HG03354 (cell line): ENCODE results near the gene SPATS2L.

Experiments used
- ATAC-seq: cut with Tn5 transposase; IDR thresholded peaks from one replicate; pipeline ENCODE4 v1.9.1; 2021; ENCODE audit warnings: mild to moderate bottlenecking; ENCODE audit not compliant: unreplicated experiment, poor library complexity, severe bottlenecking

The SPATS2L gene

DNA sequence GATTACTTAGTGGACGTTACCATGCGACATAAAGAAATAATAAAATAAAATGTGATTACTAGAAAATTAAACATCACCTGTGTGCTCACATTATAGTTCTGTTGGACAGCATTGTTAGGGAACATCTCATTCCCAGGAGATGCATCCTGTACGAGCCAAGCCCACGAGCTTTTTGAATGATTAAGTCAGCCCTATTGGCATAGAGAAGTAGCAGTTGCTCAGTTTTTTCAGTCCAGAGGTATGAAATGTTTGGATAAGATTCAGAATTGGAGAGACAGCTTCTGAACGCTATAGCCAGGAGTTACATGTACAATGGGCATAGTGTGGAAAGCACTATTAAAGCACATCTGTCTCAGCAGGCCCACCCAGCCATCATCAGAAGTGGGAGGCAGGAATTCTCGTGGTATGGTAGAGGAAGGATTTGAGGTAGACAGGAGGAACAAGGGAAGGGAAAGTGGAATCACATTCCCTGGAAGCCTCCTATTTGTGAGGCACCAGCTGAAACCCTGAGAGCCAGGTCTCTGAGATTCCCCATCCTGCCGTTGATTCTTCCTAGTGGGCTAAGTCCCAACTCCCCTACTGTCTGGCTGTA is 8.6 kb downstream of the SPATS2L start:
- ATAC-seq, result no peak

DNA sequence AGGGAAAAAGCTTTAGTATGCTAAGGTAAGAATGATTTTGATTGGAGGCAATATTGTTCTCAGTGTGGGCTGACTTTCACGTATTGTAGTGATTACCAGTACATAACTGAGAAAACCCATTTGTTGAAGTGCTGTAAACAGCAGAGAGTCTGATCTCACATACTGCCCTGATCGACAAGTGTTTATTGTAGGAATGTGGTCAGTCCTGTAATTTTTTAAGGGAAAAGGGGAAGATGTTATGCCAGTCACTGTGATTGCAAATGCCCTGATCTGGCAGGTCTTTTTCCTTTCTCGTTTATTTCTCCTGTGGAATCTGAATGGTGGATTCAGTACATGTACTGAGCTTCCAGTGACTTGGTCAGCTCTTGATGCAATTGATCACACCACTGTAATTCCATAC is 11.5 kb downstream of the SPATS2L start:
- ATAC-seq, result no peak

DNA sequence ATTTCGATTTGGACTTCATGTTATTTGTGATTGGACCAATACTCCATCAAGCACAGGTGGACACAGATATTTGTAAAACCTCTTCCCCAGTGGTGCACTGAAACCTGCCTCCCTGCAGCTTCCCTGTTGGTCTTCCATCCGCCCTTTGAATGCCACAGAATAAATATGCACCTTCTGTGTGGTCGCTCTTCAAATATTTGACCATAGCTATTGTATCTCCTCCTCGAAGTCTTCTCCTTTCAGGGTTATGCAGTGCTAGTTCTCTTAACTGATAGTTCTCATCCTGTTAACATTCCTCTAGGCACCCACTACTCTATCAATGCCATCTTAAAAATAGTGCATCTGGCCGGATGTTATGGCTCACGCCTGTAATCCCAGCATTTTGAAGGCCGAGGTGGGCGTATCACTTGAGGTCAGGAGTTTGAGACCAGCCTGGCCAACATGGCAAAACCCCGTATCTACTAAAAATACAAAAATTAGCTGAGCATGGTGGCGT is 12.5 kb downstream of the SPATS2L start:
- ATAC-seq, result no peak

DNA sequence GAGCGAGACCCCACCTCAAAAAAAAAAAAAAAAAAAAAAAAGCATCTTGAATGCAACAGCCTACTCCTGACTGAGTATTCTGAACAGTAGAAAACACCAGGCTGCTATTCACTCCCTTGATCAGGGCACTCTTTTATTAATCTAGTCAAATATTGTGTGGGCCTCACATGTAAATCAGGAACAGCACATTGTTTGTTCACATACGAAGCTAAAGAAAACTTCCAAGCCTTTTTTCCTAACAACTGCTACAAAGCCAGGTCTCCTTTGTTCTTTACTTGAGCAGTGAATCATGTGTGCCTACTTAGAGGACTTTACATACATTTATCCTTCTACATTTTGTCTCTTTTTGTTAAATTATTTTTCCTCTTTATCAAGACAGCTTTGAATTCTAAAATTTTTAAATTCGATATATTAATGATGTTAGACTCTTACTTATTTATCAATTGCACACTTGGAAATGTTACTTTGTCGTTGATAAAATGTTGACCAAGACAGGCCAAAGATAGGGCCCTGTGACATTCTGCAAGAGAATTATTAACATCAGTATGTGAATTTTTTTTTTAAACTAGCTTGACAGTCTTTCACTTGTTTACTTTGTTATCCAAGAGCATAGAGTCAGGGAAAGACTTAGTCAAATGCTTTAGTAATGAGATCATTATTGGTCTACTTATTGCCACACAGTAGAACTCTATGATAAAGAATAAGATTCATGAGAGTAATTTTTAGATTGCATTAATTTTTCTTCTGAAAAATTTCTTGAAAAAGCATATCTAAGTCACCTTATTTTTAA is 13.2 kb downstream of the SPATS2L start:
- no peak for ATAC-seq

DNA sequence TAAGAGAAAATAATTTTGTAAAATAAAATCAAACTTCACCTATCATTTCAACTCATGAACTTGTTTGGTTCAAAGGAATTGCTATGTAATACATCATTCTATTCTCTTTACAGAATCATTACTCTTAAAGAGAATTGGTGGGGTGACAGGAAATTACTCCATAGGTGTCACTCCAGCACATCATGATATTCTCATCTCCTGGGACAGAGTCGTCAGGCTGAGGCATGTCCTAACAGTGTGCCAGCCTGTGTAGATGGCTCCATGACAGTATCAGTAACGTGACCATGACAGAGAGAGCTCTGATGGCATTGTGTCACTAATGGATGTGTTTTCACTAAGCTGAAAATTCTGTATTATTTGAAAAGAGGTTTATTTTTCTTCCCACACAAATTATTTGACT is 13.9 kb downstream of the SPATS2L start:
- no peak for ATAC-seq

DNA sequence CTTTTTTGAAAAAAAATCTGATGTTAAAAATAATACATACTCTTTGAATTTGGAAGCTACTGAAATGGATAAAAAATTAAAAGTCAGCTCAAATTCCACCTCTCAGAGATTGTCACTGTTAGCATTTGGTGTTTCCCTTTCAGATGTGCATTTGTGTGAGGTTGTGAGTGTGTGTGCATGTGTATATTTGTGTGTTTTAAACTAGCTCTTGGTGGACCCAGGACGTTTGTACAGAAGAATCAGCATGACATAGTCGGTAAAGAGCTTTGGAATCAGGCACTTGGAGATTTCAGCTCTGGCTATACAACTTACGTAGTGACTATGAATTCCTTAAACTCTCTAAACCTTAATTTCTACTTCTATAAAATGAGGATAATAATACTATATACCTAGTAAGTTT is 14.5 kb downstream of the SPATS2L start:
- ATAC-seq, result no peak

DNA sequence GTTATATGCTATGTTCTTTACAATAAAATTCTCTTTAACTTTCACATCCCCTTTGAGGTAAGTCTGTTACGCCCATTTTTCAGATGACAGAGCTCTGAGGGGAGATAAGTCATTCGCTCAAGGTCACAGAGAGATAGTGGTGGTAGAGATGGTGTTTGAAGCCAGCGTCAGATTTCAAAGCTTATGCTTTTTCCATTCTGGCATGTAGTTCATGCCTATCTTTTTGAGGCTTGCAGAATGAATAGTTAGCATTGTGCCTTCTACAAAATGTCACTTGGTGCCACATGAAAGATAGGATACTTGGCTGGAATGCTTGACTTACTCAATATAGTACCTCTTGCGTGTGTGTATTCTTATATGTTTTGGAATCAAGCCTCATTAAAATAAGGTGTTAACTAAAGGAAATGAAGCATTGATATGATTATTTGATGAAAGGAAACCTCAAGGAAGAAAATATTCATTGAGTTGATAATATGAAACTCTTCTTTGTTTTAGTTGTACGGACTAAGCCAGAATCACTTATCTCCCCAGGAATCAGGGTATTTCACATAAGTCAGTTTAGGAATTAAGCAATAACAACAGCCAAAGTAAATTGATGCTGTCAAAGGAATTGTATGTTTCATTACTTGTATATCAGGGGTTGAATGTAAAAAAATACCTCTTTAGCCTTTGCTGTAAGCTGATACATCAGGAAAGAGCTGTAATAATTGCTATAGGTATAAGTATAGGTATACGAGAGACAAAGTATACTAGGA is 15.5 kb downstream of the SPATS2L start:
- no peak for ATAC-seq

DNA sequence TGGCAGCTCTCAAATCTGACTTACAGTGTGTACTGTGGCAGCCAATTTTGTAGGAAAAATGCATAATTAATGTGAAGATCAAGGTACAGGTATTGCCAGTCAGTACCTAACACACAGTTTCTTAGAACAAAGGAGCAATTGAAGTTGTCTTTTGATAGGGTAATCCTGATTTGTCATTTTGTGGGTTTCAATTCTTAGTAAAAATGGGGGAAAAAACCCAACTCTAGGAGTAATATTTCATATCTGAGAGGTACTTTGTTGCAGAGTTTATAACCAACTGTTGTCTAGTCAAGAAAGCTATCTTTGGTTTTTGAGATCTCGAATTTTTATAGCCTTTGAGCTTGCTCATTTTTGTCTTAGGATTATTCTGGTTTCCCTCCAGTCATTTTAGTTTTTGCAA is 16.1 kb downstream of the SPATS2L start:
- ATAC-seq, result no peak

DNA sequence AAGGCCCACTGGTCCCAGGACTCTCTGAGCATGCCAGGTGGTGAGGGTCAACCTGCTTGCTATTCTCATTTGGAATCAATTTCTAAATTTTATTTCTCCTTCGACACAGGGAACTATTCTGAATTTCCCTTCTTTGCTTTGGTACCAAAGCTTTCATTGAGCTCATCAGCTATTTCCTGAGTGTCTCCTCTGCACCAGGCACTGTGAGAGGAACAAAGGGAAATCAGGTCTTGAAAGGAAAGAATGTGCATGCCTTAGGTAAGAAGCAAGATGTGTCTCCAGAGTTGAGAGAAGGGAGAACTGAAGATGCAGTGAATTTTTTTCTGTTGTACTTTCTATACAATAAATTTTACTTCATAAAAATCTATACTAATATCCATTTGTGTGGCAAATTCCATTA is 17.9 kb downstream of the SPATS2L start:
- ATAC-seq, result no peak

DNA sequence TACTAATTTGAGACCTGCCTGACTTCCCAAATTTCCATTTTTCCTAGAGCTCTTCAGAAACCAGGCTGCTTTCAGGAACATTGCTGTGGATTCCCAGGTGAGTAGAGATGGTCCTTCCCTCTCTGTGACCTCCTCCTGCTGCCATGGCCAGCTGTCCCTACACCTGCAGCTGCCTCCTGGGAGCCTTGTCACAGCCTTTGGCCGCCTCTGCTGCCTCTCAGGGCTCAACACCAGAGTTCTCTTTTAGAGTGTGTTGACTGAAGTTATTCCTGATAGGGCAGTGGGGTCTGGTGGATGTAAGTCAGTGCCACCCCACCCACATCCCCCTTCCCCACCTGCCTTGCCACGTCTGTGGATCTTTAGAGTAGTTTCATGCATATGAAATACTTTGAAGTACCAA is 22.9 kb downstream of the SPATS2L start:
- no peak for ATAC-seq

DNA sequence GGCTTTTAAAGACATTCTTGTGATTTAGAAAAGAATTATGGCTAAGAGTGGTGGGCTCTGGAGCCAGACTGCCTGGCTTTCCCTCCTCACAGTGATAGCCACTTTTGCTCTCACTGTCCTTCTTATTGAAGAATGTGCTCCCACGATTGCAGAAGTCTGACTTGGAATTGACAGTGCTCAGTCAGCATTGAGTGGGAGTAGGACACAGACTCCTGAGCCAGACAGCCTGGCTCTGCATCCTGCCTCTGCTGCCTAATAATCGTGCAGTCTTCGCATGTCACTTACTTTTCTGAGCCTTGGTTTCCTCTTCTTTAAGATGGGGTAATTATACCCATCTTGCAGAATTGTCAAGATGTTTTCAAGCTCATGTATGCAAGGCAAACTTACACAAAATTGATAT is 23.3 kb downstream of the SPATS2L start:
- no peak for ATAC-seq

DNA sequence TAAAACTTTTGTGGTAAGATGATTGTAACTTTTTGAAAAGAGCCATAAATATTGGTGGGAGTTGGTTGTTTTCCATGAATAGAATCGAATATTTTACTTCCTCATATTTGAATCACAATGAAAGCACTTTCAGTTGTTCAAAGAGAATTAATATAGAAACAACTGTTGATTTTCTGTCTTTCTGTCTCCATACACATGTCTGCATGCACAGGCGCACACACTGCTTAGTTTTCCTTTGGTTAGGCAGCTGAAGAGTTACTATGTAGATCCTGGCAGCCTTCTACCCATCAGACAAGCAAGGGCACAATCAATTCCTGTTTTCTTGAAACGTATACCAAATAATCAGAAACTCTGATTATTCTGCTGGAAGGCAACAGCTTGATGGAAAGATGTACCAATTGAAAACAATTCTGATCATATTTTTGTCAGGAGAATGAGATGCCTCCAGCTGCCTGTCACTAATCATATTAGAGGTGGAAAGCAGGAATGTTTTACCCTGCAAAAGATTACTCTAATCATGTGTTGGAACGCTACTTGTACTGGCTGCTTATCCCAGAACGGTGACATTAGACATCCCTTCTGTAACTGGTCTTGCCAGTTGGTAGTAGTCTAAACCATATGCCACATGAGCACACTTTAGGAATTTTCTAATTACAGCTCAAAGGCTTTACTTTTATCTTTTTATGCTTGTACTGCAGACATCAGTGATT is 24.0 kb downstream of the SPATS2L start:
- ATAC-seq, result no peak

DNA sequence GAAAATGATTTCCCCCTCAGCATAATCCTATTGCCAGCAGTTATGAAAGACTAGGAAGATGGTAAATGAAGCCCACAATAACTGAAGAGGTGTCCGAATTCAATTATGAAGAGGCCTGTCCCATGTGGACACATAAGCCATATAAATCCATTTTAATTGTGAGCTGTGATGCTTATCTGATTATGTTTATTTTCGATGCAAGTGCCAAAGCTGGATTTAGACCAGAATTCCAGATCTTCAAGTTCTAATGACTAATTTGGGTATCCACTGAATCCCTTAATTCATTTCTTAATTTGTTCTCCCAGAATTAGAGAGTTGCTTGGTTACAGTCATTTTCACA is 24.5 kb downstream of the SPATS2L start:
- no peak for ATAC-seq

DNA sequence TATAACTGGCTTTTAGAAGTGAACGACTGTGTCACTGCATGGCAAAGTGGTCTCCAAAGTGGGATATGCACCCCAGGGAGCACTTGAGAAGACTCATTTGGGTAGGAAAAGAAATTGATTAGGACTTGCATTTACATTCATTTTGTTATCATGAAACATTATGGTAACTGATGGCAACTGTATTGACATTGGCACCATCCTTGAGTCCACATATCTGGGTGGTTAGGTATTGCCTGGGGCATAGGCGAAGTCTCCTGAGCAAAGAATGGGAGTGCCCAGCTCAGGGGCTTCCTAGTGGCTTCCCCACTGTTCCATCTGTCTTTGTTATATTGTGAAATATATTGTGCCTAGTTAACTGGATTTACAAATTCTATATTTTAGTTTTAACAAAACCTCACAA is 29.2 kb downstream of the SPATS2L start:
- ATAC-seq, result no peak

DNA sequence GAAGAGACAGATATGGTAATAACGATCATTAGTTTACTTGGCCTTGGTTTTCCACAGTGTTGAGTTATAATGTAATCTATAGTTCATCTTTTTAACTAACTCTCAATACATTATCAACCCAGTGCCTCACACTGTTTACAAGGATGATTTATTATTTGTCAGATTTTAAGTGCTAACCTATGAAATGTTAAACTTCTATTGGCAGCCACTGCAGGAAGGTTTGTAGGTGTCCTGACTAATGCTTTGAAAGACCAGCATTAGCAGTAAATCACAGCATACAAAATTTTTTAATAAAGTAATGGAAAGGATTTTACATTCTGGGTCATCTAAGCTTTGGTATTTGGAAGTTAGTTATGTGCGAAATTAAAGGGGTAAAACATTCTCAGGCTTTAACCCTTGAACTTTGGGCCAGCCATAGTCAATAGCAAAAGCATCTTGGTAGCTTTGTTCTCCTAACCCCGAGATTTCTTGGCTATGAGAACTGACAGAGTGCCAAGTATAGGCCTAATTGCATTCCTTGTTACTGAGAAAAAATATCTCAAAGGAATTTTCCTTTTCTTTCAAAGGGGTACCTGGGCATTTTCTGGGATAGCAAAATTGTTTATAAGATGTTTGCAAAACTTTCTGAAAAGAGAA is 30.6 kb downstream of the SPATS2L start:
- no peak for ATAC-seq

DNA sequence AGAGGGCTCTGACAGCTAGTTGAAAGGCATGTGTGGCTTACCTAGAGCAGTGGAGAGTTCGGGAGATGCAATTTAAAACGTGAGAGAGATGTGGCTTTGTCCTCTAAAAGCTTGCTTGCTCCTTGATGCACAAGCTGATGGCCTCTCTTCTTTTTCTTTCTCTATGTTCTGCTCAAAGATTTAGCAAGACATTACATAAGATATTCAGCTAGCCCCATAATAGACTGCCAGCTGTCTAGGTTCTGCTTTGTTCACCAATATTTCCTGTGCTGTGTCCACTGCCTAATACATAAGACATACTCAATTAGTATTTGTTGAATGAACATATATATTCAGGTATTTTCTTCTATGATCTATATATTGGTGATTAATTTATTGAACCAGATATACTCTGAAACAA is 31.1 kb downstream of the SPATS2L start:
- no peak for ATAC-seq

DNA sequence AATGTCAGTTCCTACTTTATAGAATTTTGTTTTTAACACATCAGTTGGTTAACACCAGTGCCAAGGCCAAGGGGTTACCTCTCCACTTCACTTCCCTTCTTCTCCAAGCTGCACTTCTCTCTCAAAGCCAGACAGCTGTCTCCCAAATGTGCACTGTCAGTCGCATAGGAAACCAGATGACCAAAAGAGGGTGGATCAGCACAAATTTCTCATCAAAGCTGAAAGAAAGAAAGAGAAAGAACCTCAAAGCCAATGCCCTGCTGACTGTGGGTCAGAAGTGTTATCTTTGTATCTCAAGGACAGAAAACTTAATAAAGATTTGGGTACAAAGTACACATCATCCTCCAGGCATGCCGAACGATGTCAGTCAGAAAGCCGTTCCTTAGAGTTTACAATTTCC is 32.2 kb downstream of the SPATS2L start:
- no peak for ATAC-seq

DNA sequence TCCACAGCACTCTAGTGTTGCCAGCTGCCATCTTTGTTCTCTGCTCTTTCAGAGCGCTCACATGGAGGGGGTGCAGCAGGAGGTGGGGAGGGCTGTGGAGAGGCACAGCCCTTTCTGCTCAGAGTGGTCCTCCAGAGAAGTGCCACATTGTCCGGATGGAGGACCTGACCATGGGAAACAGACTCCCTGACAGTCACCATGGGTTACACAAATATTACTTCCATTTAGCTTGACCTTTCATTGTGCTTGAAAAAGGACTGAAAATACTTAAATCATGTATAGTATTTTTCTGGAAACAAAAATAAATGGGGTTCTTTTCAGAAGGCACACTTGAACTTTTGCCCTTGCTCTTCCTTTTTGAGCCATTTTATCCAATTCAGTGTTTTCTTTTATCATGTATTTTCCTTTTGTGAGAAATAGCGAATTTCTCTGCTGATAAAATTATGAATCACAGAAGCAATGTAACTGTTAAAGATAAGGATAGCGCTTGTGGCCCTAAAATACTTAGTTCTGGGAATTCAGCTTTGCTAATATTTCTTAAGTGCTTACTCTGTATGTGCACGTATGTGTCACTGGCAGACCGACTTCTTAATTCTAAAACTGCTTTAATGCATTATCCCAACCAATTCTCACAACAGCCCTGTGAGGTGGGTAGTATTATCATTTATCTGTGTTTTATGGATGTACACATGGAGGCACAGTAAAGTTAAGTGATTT is 34.2 kb downstream of the SPATS2L start:
- no peak for ATAC-seq

DNA sequence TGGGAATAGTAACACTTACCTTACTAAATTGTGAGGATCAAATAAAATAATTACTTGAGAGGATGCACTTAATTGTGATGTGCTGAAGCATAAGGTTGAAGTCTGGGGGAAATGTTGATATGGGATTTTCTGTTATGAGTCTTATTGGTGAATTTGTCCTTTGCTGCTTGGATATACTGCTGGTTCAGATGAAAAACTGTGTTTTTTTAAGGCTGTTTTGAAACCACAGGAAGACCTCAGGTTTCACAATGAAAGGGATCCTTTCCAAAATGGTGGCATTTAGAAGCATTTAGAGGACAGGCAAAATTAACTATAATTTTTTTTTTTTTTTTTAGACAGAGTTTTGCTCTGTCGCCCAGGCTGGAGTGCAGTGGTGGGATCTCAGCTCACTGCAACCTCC is 34.9 kb downstream of the SPATS2L start:
- ATAC-seq, result no peak
